Upper lobe of right lung (tissue), 1 donor: ENCODE measurements around the gene APAF1. TPM values are rescaled to one million over a fixed set of nuclear protein-coding genes. Genes with fewer than 3 reads are reported as not detected.

Experiments used
- ATAC-seq: fragments of 200-7000 bp; cut with Tn5 transposase; one replicate; pipeline ENCODE4 v1.9.1; 2020; ENCODE audit warnings: mild to moderate bottlenecking, moderate library complexity
- DNase-seq: peaks from one replicate; pipeline ENCODE4 v3.0.0-alpha.2; 2020
- H3K27ac ChIP-seq: fragments of 200-600 bp; one replicate; pipeline ENCODE4 v1.8.0; 2022
- H3K27me3 ChIP-seq: fragments of 200-600 bp; one replicate; pipeline ENCODE4 v1.8.0; 2022; ENCODE audit warnings: mild to moderate bottlenecking
- H3K36me3 ChIP-seq: fragments of 200-600 bp; one replicate; pipeline ENCODE4 v1.8.0; 2022
- H3K4me1 ChIP-seq: fragments of 200-600 bp; one replicate; pipeline ENCODE4 v1.8.0; 2022
- H3K4me3 ChIP-seq: fragments of 200-600 bp; one replicate; pipeline ENCODE4 v1.8.0; 2022; ENCODE audit warnings: mild to moderate bottlenecking
- H3K9me3 ChIP-seq: fragments of 200-600 bp; one replicate; pipeline ENCODE4 v1.8.0; 2022
- CTCF ChIP-seq: fragments of 200-600 bp; IDR thresholded peaks from one replicate; pipeline ENCODE4 v1.8.0; 2022; ENCODE audit warnings: antibody characterized with exemption
- intact Hi-C: fragments of 100-400 bp; cut with DNase I; formaldehyde crosslinking; loops from one replicate; pipeline ENCODE4 v1.11.0; 2022
- total RNA-seq: library from RNA; stranded (reverse); fragmentation: NEBNext Ultra II Directional; extraction: Animal tissue kit (Norgen Biotek cat#: 25700); gene quantifications from one replicate; pipeline ENCODE4 v1.2.1, GENCODE V29; 2021
- donor health status: DM: no; HTN: yes; CAD: no; lungs with severe emphysema.

APAF1 gene
- total RNA-seq, 1 donor from 2014 or later = 23.4 TPM

GRCh38 chr12:98780261-98780660, 135.2 kb downstream of the APAF1 start:
- TF ChIP-seq CTCF = no peak
- intact Hi-C loops = no loop called here
- no peak for DNase-seq
- H3K27me3 ChIP-seq = no peaks in the 10 kb centered on the region
- no peaks in the 10 kb centered on the region for H3K36me3 ChIP-seq
- H3K9me3 ChIP-seq = no peaks in the 10 kb centered on the region
- no peak for ATAC-seq
- H3K4me3 ChIP-seq = no peak overlapping the region
- H3K27ac ChIP-seq = no peak overlapping the region
- no peaks in the 10 kb centered on the region for H3K4me1 ChIP-seq

GRCh38 chr12:98783420-98783819, 138.3 kb downstream of the APAF1 start:
- TF ChIP-seq CTCF = no peak
- intact Hi-C loops = no loop called here

More at GRCh38 chr12:98783420-98783819, 138.3 kb downstream of the APAF1 start:
- Histone ChIP-seq H3K4me1 (no peaks in the 10 kb centered on the region), H3K27ac (no peak overlapping the region), H3K4me3 (no peak overlapping the region), H3K27me3 (no peaks in the 10 kb centered on the region), H3K9me3 (no peaks in the 10 kb centered on the region), H3K36me3 (no peaks in the 10 kb centered on the region)
- no peak for DNase-seq
- no peak for ATAC-seq

Other genes with a start within 250 kb of the APAF1 start
- gene TMPO, start 129.7 kb upstream of the APAF1 start, total RNA-seq = 63.1 TPM
- gene SLC25A3, start 51.6 kb upstream of the APAF1 start, total RNA-seq = 355 TPM
- 15.2 TPM for gene IKBIP, start 502 bp upstream of the APAF1 start, total RNA-seq